ENCODE measurements around the gene PRM2. TPM values are rescaled to one million over a fixed set of nuclear protein-coding genes. Genes with fewer than 3 reads are reported as not detected.

Gene PRM2
- total and polyA plus RNA-seq, 7 donors = not detected

DNA sequence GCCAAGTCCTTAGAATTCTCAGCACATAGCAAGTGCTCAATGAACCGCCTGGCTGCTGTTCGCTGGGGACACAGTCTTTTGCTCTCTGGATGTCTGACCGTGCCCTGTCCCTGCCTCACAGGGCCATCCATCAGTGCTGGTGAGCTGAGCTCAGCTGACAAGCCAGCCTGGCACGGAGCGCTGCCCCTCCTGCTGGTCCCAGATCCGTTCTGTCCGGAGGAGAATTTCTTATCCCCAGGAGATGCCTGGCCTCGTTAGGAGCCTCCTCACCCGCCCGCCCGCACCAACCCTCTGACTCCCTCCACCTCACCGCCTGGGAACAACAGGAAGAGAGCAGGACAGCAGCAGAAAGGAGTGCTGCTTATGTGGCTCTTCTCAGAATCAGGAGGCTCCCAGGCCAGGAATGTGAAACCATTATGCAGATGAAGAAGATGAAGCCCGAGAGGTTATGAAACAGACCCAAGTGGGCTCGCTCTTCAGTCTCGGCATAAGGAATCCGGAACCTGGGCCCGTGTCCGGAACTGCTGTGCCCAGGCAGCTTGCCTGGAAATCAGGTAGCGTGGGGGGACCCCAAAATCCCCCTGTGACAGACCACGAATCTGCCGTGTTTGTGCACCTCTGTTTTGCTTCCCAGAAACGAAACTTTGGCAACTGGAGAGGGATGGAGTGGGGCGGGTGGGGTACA lies 40.2 kb upstream of the PRM2 start:
- no peak for ATAC-seq

GRCh38 chr16:11315510-11315909 lies 39.2 kb upstream of the PRM2 start:
- peaks cover 0 to 8% (median 0%) of the 10 kb centered on the region in 3 donors for H3K27me3 ChIP-seq (ENCODE audit: insufficient read depth in 3 of 3, low read length in 2 of 3)
- DNase-seq (no peak), ATAC-seq (no peak)
- whole genome bisulfite sequencing, 3 donors = 36 to 47% (median 43%) methylated on average over 13 of the region's 13 CpGs
- no peaks in the 10 kb centered on the region for H3K9me3 ChIP-seq
- no peaks in the 10 kb centered on the region for H3K36me3 ChIP-seq (ENCODE audit: insufficient read depth in 1 of 2, low read depth in 1 of 2)
- H3K4me1 ChIP-seq = no peaks in the 10 kb centered on the region
- intact Hi-C loops (cut with DNase I) = no loop called here
- H3K4me3 ChIP-seq = no peak overlapping the region
- TF ChIP-seq, protein P1, sequence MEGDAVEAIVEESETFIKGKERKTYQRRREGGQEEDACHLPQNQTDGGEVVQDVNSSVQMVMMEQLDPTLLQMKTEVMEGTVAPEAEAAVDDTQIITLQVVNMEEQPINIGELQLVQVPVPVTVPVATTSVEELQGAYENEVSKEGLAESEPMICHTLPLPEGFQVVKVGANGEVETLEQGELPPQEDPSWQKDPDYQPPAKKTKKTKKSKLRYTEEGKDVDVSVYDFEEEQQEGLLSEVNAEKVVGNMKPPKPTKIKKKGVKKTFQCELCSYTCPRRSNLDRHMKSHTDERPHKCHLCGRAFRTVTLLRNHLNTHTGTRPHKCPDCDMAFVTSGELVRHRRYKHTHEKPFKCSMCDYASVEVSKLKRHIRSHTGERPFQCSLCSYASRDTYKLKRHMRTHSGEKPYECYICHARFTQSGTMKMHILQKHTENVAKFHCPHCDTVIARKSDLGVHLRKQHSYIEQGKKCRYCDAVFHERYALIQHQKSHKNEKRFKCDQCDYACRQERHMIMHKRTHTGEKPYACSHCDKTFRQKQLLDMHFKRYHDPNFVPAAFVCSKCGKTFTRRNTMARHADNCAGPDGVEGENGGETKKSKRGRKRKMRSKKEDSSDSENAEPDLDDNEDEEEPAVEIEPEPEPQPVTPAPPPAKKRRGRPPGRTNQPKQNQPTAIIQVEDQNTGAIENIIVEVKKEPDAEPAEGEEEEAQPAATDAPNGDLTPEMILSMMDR (IDR thresholded peaks at IDR 0.05) = no peak
- no peak overlapping the region for H3K27ac ChIP-seq

More for the DNA sequence above, 40.2 kb upstream of the PRM2 start:
- Histone ChIP-seq H3K4me1 (no peaks in the 10 kb centered on the region), H3K4me3 (no peak overlapping the region), H3K9me3 (no peaks in the 10 kb centered on the region), H3K36me3 (ENCODE audit: insufficient read depth in 1 of 2, low read depth in 1 of 2) (no peaks in the 10 kb centered on the region), H3K27me3 (ENCODE audit: insufficient read depth in 3 of 3, low read length in 2 of 3) (peaks cover 0 to 8% (median 0%) of the 10 kb centered on the region in 3 donors), H3K27ac (no peak overlapping the region)
- WGBS, 3 donors = 58 to 65% (median 64%) methylated on average over 23 of the region's 23 CpGs
- DNase-seq = no peak
- intact Hi-C loops (cut with DNase I) = no loop called here
- TF ChIP-seq, protein P1 (IDR thresholded peaks at IDR 0.05) = no peak

- Histone ChIP-seq H3K27ac (no peak overlapping the region), H3K4me1 (no peaks in the 10 kb centered on the region), H3K4me3 (no peak overlapping the region), H3K27me3 (ENCODE audit: insufficient read depth in 3 of 3, low read length in 2 of 3) (peaks cover 0 to 8% (median 0%) of the 10 kb centered on the region in 3 donors), H3K9me3 (no peaks in the 10 kb centered on the region), H3K36me3 (ENCODE audit: insufficient read depth in 1 of 2, low read depth in 1 of 2) (no peaks in the 10 kb centered on the region)
- TF ChIP-seq, protein P1 (IDR thresholded peaks at IDR 0.05) = no peak
- WGBS, 3 donors = 91 to 94% (median 91%) methylated on average over 8 of the region's 8 CpGs
- ATAC-seq (no peak), DNase-seq (no peak)
- intact Hi-C loops (cut with DNase I) = no loop called here
These were observed 38.1 kb upstream of the PRM2 start for GRCh38 chr16:11314309-11314894.

GRCh38 chr16:11313493-11314308 lies 37.4 kb upstream of the PRM2 start:
- Histone ChIP-seq H3K27me3 (ENCODE audit: insufficient read depth in 3 of 3, low read length in 2 of 3) (peaks cover 0 to 8% (median 0%) of the 10 kb centered on the region in 3 donors), H3K4me1 (no peaks in the 10 kb centered on the region), H3K9me3 (no peaks in the 10 kb centered on the region), H3K36me3 (ENCODE audit: insufficient read depth in 1 of 2, low read depth in 1 of 2) (no peaks in the 10 kb centered on the region), H3K27ac (no peak overlapping the region), H3K4me3 (no peak overlapping the region)
- TF ChIP-seq, protein P1 (IDR thresholded peaks at IDR 0.05) = no peak
- WGBS, 3 donors = 94 to 96% (median 95%) methylated on average over 9 of the region's 9 CpGs
- no peak for DNase-seq
- intact Hi-C loops (cut with DNase I) = no loop called here
- ATAC-seq = no peak

All from psoas muscle (tissue), 8 donors.